GM19468 (cell line): ENCODE measurements around the gene RIC3.

Source experiments
- ATAC-seq: cut with Tn5 transposase; IDR thresholded peaks from one replicate; pipeline ENCODE4 v1.9.1; 2021; ENCODE audit warnings: mild to moderate bottlenecking, moderate library complexity, moderate number of reproducible peaks; ENCODE audit not compliant: unreplicated experiment; ENCODE audit errors: extremely low read depth

Gene RIC3

GRCh38 chr11:8071616-8072581 is 96.9 kb downstream of the RIC3 start:
- no peak for ATAC-seq

- ATAC-seq, result peak; percentile 48
Observed at GRCh38 chr11:8070417-8071115, 98.3 kb downstream of the RIC3 start.

- no peak for ATAC-seq
Observed at GRCh38 chr11:8069771-8070170, 99.1 kb downstream of the RIC3 start.

- ATAC-seq, result no peak
Observed at GRCh38 chr11:8068605-8069221, 100.1 kb downstream of the RIC3 start.

GRCh38 chr11:8067929-8068575 is 100.8 kb downstream of the RIC3 start:
- no peak for ATAC-seq

- no peak for ATAC-seq
Observed at GRCh38 chr11:8067567-8067928, 101.3 kb downstream of the RIC3 start.

- ATAC-seq, result no peak
Observed at GRCh38 chr11:8066911-8067455, 101.8 kb downstream of the RIC3 start.

- no peak for ATAC-seq
Observed at GRCh38 chr11:8066036-8066910, 102.6 kb downstream of the RIC3 start.

GRCh38 chr11:8065031-8065430 is 103.8 kb downstream of the RIC3 start:
- no peak for ATAC-seq

GRCh38 chr11:8063324-8063723 is 105.5 kb downstream of the RIC3 start:
- no peak for ATAC-seq

GRCh38 chr11:8062781-8063257 is 106.0 kb downstream of the RIC3 start:
- no peak for ATAC-seq

- ATAC-seq, result no peak
Observed at GRCh38 chr11:8061555-8062428, 107.0 kb downstream of the RIC3 start.

- no peak for ATAC-seq
Observed at GRCh38 chr11:8060801-8061554, 107.8 kb downstream of the RIC3 start.

GRCh38 chr11:8060146-8060719 is 108.6 kb downstream of the RIC3 start:
- no peak for ATAC-seq

GRCh38 chr11:8059571-8060011 is 109.2 kb downstream of the RIC3 start:
- ATAC-seq, result no peak

GRCh38 chr11:8059030-8059429 is 109.8 kb downstream of the RIC3 start:
- no peak for ATAC-seq

GRCh38 chr11:8058216-8058615 is 110.6 kb downstream of the RIC3 start:
- ATAC-seq, result no peak
